Bronchial epithelial cell (primary cell): ENCODE results near the gene ABO. TPM values are rescaled to one million over a fixed set of nuclear protein-coding genes. Genes with fewer than 3 reads are reported as not detected.

Experiments used
- DNase-seq: peaks from one replicate; pipeline ENCODE4 v3.0.0-alpha.2; 2010; ENCODE audit warnings: low read depth
- FAIRE-seq: peaks from 2 replicates; lab custom pipeline; 2011; peaks lifted over from hg19 to GRCh38; lab: Jason Lieb, UNC
- H3K27me3 ChIP-seq: 2 replicates; pipeline ENCODE4 v1.5.1; 2011; ENCODE audit warnings: low read length; ENCODE audit not compliant: control insufficient read depth, insufficient read depth
- H3K36me3 ChIP-seq: 2 replicates; pipeline ENCODE4 v1.5.1; 2011; ENCODE audit warnings: low read length; ENCODE audit not compliant: control insufficient read depth, insufficient read depth
- H3K4me3 ChIP-seq: 2 replicates; pipeline ENCODE4 v1.5.1; 2011; ENCODE audit warnings: mild to moderate bottlenecking, low read depth, low read length, control low read depth
- total RNA-seq: library from RNA; depleted of rRNA; stranded (reverse); fragments of >200 nt; gene quantifications from 2 replicates; pipeline ENCODE4 v1.2.1, GENCODE V29; 2014
- TF ChIP-seq, protein P1 (sequence below): IDR thresholded peaks from 2 replicates; pipeline ENCODE4 v1.5.1; 2011; ENCODE audit warnings: mild to moderate bottlenecking, moderate library complexity, low read length, control low read depth, inconsistent platforms; ENCODE audit not compliant: insufficient read depth, severe bottlenecking

ABO gene
- total RNA-seq, 1 donor from 2014 or later, result 1.8 TPM

DNA sequence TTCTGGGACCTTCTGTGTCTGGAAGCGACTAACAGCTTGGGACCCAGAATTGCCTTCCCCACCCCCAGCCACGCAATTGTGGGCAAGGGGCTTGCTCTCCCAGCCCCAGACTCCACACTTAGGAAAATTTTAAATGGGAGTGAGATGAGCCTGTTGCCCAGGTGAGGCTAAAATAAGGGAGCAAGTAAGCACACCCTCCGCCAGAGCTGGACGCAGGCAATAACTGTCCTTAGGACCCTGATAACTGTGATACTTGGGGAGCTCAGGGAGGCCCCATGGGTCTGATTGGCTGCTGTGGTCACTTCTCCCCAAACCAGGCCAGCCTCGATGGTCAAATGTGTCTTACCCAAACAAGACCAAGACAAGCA, 13.3 kb downstream of the ABO start:
- Histone ChIP-seq H3K27me3 (no peaks in the 10 kb centered on the region), H3K36me3 (no peaks in the 10 kb centered on the region), H3K4me3 (no peak overlapping the region)
- FAIRE-seq, result no peak
- no peak for DNase-seq
- TF ChIP-seq, protein P1, sequence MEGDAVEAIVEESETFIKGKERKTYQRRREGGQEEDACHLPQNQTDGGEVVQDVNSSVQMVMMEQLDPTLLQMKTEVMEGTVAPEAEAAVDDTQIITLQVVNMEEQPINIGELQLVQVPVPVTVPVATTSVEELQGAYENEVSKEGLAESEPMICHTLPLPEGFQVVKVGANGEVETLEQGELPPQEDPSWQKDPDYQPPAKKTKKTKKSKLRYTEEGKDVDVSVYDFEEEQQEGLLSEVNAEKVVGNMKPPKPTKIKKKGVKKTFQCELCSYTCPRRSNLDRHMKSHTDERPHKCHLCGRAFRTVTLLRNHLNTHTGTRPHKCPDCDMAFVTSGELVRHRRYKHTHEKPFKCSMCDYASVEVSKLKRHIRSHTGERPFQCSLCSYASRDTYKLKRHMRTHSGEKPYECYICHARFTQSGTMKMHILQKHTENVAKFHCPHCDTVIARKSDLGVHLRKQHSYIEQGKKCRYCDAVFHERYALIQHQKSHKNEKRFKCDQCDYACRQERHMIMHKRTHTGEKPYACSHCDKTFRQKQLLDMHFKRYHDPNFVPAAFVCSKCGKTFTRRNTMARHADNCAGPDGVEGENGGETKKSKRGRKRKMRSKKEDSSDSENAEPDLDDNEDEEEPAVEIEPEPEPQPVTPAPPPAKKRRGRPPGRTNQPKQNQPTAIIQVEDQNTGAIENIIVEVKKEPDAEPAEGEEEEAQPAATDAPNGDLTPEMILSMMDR, result no peak

DNA sequence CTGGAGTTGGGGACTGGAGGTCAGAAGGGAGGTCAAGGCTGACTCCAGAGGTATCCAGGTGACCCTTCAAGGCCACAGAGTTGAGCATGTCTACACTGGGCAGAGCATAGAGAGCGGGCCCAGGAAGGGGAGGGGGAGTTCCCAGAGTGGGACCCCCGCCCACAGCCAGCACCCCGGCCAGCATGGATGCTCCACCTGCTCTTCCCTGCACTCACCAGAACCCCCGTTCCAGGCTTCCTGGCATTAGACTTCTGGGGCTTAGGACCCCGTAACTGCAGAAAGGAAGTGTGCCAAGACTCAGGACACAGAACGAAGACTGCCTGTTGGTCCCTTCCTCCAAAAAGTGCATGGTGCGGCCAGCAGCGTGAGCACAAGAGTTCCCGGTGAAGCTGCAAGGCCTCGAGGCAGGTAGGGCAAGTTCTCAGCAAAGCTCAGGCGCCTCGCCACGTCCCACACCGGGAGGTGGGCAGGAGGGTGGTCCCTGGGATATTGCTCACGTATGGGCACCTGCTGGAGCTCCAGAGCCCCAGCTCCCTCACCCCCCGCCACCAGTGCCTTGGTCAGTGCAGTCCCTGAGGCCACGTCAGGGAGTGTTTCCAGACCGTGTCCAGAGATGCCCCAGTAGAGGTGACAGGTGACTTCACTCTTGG, 13.8 kb downstream of the ABO start:
- TF ChIP-seq, protein P1, result no peak

DNA sequence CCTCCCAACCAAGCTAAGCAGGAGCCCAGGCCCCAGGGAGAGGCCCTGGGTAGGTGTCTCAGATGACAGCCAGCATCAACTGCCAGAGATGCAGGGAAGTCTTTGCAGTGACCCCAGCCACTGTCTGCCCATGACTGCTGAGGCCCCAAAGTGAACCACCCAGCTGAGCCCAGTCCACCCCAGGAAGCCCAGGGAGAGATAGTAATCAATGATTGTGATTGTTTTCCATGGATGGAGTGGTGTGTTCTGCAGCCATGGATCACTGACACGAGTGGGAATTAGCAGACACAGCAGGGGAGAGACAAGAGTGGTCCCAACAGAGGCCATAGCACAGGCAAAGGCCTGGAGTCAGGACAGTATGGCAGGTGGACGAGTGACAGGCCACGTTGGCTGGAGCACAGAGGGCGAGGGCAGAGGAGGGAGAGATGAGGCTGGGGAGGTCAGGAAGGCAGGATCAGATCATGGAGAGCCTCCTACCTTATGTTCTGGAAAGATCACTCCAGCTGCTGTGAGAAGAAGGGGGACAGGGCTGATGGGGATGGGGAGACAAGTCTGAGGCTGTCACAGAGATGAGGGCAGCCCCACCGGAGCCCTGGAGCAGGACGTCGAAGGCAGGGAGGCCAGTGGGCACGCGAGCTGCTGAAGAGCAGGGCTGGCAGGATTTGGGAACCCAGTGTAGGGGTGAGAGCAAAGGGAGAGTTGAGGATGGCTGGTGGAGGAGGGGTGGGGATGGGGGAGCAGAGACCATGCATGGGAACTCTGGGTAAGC, 14.5 kb downstream of the ABO start:
- TF ChIP-seq, protein P1, result no peak
- peak; percentile 55 for FAIRE-seq
- no peak overlapping the region for H3K4me3 ChIP-seq
- H3K36me3 ChIP-seq, result no peaks in the 10 kb centered on the region
- no peak for DNase-seq
- H3K27me3 ChIP-seq, result no peaks in the 10 kb centered on the region

More for the DNA sequence above, 13.8 kb downstream of the ABO start:
- no peaks in the 10 kb centered on the region for H3K27me3 ChIP-seq
- FAIRE-seq (no peak), DNase-seq (no peak)
- H3K4me3 ChIP-seq, result no peak overlapping the region
- no peaks in the 10 kb centered on the region for H3K36me3 ChIP-seq

DNA sequence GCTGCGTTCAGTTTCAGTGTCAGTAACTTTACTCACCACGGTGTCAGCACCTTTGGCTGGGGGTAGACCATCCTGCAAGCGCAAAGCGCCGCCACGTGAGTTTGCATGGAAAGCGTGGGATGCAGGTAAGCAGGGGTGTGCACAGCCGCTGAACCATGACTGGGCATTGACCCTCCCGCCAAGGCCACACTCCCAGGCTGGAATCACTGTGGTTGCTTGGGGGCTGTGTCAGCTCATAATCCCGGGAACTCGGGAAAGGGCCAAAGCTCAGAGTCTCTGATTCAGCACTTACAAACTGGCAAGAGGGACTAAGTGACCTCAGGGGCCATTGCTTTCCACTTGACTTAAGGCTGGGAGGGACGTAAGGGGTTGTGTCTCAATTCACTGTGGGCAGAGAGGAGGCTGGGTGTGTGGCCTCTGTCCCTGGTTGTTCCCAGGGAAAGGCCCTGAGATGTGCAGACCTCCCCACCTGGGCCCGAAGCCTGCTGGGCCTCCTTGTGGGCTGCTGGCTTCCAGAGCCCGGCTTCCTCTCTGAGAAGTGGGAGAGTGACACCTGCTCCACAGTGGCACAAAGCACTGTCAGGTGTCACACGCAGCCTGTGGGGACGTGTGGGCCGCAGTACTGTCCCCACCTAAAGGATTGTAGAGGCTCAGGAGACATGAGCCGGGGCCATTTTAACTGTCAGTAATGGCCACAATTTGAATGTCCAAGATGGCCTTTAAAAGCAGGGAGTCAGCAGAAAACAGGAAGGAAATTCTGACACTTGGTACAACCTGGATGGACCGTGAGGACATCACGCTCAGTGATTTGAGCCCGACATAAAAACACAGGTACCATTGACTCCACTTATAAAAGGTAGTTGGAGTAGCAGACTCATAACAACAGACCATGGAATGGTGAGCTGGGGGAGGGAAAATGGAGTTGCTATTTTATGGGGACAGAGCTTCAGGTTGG, 16.7 kb downstream of the ABO start:
- no peak overlapping the region for H3K4me3 ChIP-seq
- FAIRE-seq (no peak), DNase-seq (no peak)
- no peaks in the 10 kb centered on the region for H3K27me3 ChIP-seq
- TF ChIP-seq, protein P1, result no peak
- H3K36me3 ChIP-seq, result no peaks in the 10 kb centered on the region

DNA sequence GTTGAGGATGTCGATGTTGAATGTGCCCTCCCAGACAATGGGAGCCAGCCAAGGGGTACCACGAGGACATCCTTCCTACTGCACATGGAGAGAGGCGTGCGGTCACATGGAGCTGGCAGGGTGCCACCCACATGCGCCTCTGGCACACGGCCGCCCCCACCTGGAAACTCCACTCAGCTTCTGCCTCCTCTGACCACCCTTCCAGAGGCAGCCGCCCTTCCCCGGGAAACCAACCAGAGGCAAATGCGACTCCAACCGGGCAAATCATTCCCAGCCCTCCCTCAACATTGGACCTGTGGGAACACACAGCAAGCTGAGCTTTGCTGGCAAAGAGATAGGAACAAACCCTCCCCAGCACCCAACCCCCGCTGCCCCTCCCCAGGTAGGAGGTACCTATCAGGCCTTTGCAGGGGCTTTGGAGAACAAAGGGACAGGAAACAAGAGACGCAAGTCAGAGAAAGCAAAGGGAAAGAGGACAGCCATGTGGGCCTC, 17.5 kb downstream of the ABO start:
- Histone ChIP-seq H3K4me3 (no peak overlapping the region), H3K27me3 (no peaks in the 10 kb centered on the region), H3K36me3 (no peaks in the 10 kb centered on the region)
- FAIRE-seq (no peak), DNase-seq (no peak)
- TF ChIP-seq, protein P1, result no peak
